Activated CD8-positive, alpha-beta T cell treated with anti-CD3 and anti-CD28 coated beads for 36 hours (primary cell): ENCODE results near the gene ILF2. TPM values are rescaled to one million over a fixed set of nuclear protein-coding genes. Genes with fewer than 3 reads are reported as not detected.
"Not testable (repeated sequence)": the region's sequence is repeated elsewhere in the genome, so short reads cannot be mapped to it uniquely, and the experiment has no call there.

Experiments used
- ATAC-seq: fragments of 200-7000 bp; cut with Tn5 transposase; one replicate; pipeline ENCODE4 v1.10.0; 2021; ENCODE audit warnings: mild to moderate bottlenecking, moderate library complexity
- CTCF ChIA-PET: fragments of 350-600 bp; sonication (Branson Sonifier 250); formaldehyde crosslinking; loops from one replicate; lab custom pipeline; 2021; ENCODE audit warnings: antibody characterized with exemption; lab: Charles Lee
- POLR2A ChIA-PET: fragments of 350-600 bp; sonication (Branson Sonifier 250); formaldehyde crosslinking; loops from one replicate; lab custom pipeline; 2021; ENCODE audit warnings: antibody characterized with exemption; lab: Charles Lee
- DNase-seq: peaks from one replicate; pipeline ENCODE4 v3.0.0-alpha.2; 2020
- H3K27ac Mint-ChIP-seq: one replicate; pipeline ENCODE4 v1.8.0; 2021; ENCODE audit warnings: mild to moderate bottlenecking, mixed read lengths
- H3K27me3 Mint-ChIP-seq: one replicate; pipeline ENCODE4 v1.8.0; 2021; ENCODE audit warnings: mixed read lengths
- H3K36me3 Mint-ChIP-seq: one replicate; pipeline ENCODE4 v1.8.0; 2021; ENCODE audit warnings: low read depth, mixed read lengths
- H3K4me1 Mint-ChIP-seq: one replicate; pipeline ENCODE4 v1.8.0; 2021; ENCODE audit warnings: low read depth, mixed read lengths
- H3K4me3 Mint-ChIP-seq: one replicate; pipeline ENCODE4 v1.8.0; 2021; ENCODE audit warnings: mild to moderate bottlenecking, moderate library complexity, mixed read lengths
- H3K9me3 Mint-ChIP-seq: one replicate; pipeline ENCODE4 v1.8.0; 2021; ENCODE audit warnings: mixed read lengths
- intact Hi-C: fragments of 100-400 bp; cut with micrococcal nuclease; formaldehyde crosslinking; loops from one replicate; pipeline ENCODE4 v1.10.0; 2022
- total RNA-seq, 2 experiments: library from RNA; stranded (reverse); gene quantifications; one replicate each; pipeline ENCODE4 v1.2.3, GENCODE V29; 2021
- TF ChIP-seq, protein P1 (sequence below): fragments of 200-600 bp; IDR thresholded peaks from one replicate; pipeline ENCODE4 v1.8.0; 2022; ENCODE audit warnings: antibody characterized with exemption, mild to moderate bottlenecking

ILF2 gene
- total RNA-seq, 2 experiments from 2014 or later, result 328 to 333 TPM

DNA sequence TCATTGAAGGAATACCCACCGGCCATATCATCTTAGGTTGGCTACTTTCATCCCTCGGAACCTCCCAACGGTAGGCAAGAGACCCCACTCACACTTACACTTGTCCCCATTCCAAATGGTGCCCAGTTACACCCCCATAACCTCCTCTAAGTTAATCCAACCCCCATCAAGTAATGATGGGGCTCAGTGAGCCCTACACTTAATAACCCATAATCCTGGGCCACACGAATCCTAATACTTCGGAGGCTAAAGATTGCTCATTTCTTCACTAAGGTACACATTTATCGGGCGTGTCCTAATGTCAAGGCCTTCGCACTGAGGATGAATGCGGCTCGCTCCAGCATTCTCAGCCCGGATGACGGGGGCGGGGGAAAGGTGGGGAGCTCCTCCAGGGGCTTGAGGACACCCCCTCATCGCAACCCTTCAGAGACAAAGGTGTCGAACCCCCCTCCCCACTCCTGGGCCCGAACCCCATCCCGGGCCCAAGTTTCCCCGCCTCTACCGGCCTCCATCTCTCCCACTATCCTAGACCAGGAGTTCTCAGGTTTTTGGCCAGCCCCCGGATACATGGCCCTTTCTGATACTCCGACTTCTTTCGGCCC, 435 bp downstream of the ILF2 start:
- Mint-ChIP-seq H3K27me3 (no peaks in the 10 kb centered on the region), H3K36me3 (peaks cover 47% of the 10 kb centered on the region), H3K4me3 (no peak overlapping the region), H3K9me3 (no peaks in the 10 kb centered on the region), H3K27ac (no peak overlapping the region), H3K4me1 (peaks cover 26% of the 10 kb centered on the region)
- intact Hi-C loops, result loop anchor here (5.0 kb wide), 1 partner anchor 317 kb away; the partner anchor contains the start of gene RAB13
- TF ChIP-seq, protein P1, sequence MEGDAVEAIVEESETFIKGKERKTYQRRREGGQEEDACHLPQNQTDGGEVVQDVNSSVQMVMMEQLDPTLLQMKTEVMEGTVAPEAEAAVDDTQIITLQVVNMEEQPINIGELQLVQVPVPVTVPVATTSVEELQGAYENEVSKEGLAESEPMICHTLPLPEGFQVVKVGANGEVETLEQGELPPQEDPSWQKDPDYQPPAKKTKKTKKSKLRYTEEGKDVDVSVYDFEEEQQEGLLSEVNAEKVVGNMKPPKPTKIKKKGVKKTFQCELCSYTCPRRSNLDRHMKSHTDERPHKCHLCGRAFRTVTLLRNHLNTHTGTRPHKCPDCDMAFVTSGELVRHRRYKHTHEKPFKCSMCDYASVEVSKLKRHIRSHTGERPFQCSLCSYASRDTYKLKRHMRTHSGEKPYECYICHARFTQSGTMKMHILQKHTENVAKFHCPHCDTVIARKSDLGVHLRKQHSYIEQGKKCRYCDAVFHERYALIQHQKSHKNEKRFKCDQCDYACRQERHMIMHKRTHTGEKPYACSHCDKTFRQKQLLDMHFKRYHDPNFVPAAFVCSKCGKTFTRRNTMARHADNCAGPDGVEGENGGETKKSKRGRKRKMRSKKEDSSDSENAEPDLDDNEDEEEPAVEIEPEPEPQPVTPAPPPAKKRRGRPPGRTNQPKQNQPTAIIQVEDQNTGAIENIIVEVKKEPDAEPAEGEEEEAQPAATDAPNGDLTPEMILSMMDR, result no peak
- DNase-seq (peak; percentile 42), ATAC-seq (no peak)
- ChIA-PET POLR2A (interaction anchor here (0.6 to 3.9 kb wide), 6 partner anchors 9 to 138 kb away, joined by 3 to 31 read pairs (median 6); partner anchors contain the start of genes CHTOP and SNAPIN), CTCF (interaction anchor here (1.7 to 3.3 kb wide), 2 partner anchors 79 to 160 kb away, joined by 5 to 17 read pairs; no protein-coding TSS in a partner anchor)

DNA sequence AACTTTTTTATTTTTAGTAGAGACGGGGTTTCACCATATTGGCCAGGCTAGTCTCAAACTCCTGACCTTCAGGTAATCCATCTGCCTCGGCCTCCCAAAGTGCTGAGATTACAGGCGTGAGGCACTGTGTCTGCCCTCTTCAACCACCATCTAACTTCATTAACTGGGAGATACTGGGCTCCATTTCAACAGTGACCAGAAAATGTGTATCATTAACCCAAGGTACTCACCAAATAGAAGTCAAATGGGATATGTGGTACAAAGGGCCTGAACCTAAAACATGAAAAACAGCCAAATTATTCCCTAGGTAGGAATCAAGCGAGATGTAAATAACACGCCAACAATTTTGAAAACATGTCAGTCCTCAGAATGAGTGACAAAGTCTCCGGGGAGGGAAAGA, 1.2 kb downstream of the ILF2 start:
- no peak for ATAC-seq
- Mint-ChIP-seq H3K4me3 (no peak overlapping the region), H3K27me3 (no peaks in the 10 kb centered on the region), H3K36me3 (peaks cover 53% of the 10 kb centered on the region), H3K4me1 (peaks cover 26% of the 10 kb centered on the region), H3K9me3 (no peaks in the 10 kb centered on the region), H3K27ac (no peak overlapping the region)
- CTCF ChIA-PET, result interaction anchor here (0.8 to 1.7 kb wide), 3 partner anchors 8 to 159 kb away, joined by 3 to 5 read pairs (median 3); partner anchors contain the start of gene SNAPIN
- TF ChIP-seq, protein P1, result no peak
- DNase-seq, result no peak
- intact Hi-C loops, result loop anchor here (5.0 kb wide), 1 partner anchor 318 kb away; the partner anchor contains the start of gene RAB13
- POLR2A ChIA-PET, result interaction anchor here (1.1 to 3.9 kb wide), 7 partner anchors 9 to 317 kb away, joined by 3 to 31 read pairs (median 5); partner anchors contain the start of genes CHTOP and SNAPIN

DNA sequence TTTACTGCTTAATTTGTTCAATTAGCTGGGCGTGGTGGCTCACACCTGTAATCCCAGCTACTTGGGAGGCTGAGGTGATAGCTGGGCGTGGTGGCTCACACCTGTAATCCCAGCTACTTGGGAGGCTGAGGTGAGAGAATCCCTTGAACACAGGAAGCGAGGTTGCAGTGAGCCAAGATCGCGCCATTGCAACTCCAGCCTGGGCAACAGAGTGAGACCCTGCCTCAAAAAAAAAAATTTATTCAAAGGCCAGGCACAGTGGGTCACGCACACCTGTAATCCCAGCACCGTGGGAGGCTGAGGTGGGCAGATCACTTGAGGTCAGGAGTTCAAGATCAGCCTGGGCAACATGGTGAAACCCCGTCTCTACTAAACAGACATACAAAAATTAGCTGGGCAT, 2.1 kb downstream of the ILF2 start:
- ChIA-PET POLR2A (interaction anchor here (0.6 to 2.1 kb wide), 6 partner anchors 8 to 324 kb away, joined by 3 to 12 read pairs (median 6); partner anchors contain the start of gene SNAPIN), CTCF (interaction anchor here (0.8 to 1.0 kb wide), 2 partner anchors 9 to 10 kb away, joined by 3 read pairs; partner anchors contain the start of gene SNAPIN)
- H3K27me3 Mint-ChIP-seq, H3K9me3 Mint-ChIP-seq, DNase-seq, intact Hi-C loops, ATAC-seq, H3K4me3 Mint-ChIP-seq: not testable (repeated sequence)
- Mint-ChIP-seq H3K27ac (peak overlapping the region; percentile 78), H3K4me1 (peaks cover 26% of the 10 kb centered on the region), H3K36me3 (peaks cover 61% of the 10 kb centered on the region)

DNA sequence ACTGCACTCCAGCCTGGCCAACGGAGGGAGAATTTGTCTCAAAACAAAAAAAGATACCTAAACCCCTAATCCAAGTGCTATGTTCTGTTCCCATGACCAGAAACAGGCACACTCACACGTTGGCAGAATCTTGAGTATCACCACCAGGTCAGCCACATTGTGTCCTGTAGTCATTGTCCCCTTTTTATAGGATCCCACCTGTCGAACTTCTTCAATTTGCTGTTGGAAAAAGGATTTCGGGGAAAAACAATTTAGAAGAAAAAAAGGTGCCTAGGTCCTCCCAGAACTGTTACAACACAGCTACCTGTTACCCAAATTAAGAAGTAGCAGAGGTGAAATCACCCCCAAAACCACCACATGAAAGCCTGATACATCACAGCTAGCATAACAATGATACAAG, 3.4 kb downstream of the ILF2 start:
- intact Hi-C loops, result no loop called here
- Mint-ChIP-seq H3K27me3 (no peaks in the 10 kb centered on the region), H3K4me1 (peaks cover 23% of the 10 kb centered on the region), H3K36me3 (peaks cover 71% of the 10 kb centered on the region), H3K4me3 (no peak overlapping the region), H3K9me3 (no peaks in the 10 kb centered on the region), H3K27ac (peak overlapping the region; percentile 78)
- no peak for DNase-seq
- CTCF ChIA-PET, result interaction anchor here (0.7 to 1.3 kb wide), 4 partner anchors 10 to 95 kb away, joined by 3 read pairs; no protein-coding TSS in a partner anchor
- POLR2A ChIA-PET, result interaction anchor here (0.7 to 2.1 kb wide), 14 partner anchors 8 to 1668 kb away, joined by 3 to 12 read pairs (median 4); partner anchors contain the start of gene SNAPIN
- ATAC-seq, result no peak
- TF ChIP-seq, protein P1, result no peak

DNA sequence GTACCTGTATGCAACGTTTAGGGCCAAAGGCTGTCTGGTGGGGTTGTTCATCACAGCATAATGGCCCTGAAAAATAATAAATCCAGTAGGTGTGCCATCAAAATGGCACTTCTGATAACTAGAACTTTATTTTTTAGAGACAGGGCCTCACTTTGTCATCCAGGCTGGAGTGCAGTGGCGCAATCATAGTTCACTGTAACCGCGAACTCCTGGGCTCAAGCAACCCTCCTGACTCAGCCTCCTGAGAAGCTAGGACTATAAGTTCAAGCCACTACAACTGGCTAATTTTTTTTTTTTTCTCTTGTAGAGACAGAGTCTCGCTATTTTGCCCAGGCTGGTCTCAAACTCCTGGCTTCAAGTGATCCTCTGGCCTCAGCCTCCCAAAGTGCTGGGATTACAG, 7.6 kb downstream of the ILF2 start:
- H3K4me3 Mint-ChIP-seq, result no peak overlapping the region
- DNase-seq, result no peak
- TF ChIP-seq, protein P1, result no peak
- no peaks in the 10 kb centered on the region for H3K27me3 Mint-ChIP-seq
- intact Hi-C loops, result no loop called here
- peaks cover 64% of the 10 kb centered on the region for H3K36me3 Mint-ChIP-seq
- POLR2A ChIA-PET, result interaction anchor here (1.0 to 5.6 kb wide), 4 partner anchors 10 to 69 kb away, joined by 3 to 44 read pairs (median 3); no protein-coding TSS in a partner anchor
- H3K4me1 Mint-ChIP-seq, result peaks cover 22% of the 10 kb centered on the region
- no peak for ATAC-seq
- H3K27ac Mint-ChIP-seq, result no peak overlapping the region
- CTCF ChIA-PET, result no interaction called here
- H3K9me3 Mint-ChIP-seq, result no peaks in the 10 kb centered on the region
